Panc1 (cell line): ENCODE results near the gene BCL2L12.

Experiments used
- POLR2AphosphoS5 ChIP-seq: IDR thresholded peaks from 2 replicates; pipeline ENCODE4 v1.6.1; 2012; ENCODE audit warnings: mild to moderate bottlenecking, low read depth, low read length, moderate library complexity
- TF ChIP-seq, protein P1 (sequence below): fragments of 450-650 bp; IDR thresholded peaks from 2 replicates; pipeline ENCODE4 v1.5.1; 2017; ENCODE audit warnings: mild to moderate bottlenecking

DNA sequence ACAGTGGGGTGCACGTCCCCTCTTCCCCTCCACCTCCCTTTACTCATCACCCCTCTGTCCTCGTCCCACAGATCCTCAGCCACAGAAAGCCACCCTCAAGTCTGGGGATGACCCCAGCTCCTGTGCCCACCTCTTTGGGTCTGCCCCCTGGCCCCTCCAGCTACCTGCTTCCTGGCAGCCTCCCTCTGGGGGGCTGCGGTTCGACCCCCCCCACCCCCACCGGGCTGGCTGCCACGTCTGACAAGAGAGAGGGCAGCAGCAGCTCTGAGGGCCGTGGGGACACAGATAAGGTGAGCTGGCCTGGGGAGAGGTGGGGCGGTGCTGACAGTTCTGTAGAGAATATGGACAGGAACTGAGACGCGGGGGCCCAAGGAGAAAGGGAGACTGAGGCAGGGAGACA lies 11.2 kb upstream of the BCL2L12 start:
- TF ChIP-seq, protein P1, sequence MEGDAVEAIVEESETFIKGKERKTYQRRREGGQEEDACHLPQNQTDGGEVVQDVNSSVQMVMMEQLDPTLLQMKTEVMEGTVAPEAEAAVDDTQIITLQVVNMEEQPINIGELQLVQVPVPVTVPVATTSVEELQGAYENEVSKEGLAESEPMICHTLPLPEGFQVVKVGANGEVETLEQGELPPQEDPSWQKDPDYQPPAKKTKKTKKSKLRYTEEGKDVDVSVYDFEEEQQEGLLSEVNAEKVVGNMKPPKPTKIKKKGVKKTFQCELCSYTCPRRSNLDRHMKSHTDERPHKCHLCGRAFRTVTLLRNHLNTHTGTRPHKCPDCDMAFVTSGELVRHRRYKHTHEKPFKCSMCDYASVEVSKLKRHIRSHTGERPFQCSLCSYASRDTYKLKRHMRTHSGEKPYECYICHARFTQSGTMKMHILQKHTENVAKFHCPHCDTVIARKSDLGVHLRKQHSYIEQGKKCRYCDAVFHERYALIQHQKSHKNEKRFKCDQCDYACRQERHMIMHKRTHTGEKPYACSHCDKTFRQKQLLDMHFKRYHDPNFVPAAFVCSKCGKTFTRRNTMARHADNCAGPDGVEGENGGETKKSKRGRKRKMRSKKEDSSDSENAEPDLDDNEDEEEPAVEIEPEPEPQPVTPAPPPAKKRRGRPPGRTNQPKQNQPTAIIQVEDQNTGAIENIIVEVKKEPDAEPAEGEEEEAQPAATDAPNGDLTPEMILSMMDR: no peak
- no peak for TF ChIP-seq POLR2AphosphoS5
